ENCODE measurements around the gene PRLHR. TPM values are rescaled to one million over a fixed set of nuclear protein-coding genes. Genes with fewer than 3 reads are reported as not detected.

Gene PRLHR
- polyA plus RNA-seq, 3 donors: not detected

DNA sequence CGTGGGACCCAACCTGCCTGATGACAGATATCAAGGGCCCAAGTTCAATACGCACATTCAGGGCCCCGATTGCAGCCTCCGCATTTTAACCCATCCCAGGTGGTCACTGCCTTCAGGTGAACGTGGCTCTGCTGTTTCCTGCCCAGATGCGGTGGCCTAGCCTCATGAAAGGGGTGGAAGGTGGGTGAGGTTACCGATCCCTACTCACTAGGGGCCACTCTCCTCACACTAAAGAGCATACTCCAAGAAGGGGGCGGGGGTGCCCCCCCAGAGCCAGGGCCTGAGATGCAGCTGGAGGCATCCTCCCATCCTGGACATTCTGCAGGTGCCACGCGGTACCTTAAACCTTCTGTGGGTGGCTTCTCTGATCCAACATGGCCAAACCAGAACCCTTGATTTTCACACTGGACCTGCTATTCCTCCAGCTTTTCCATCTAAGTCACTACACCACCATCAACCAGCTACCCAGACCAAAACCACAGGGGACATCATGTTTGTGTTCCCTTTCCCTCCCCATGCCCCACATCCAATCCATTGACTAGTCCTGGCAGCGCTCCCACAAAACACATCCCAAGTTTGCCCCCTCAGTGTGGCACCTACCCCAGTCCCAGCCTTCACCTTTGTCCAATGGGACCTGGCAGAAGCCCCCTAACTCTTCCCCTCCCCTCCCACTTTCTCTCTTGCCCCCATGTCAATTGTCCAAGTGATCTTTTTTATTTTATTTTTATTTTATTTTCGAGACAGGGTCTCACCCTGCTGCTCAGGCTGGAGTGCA is 30.0 kb downstream of the PRLHR start:
- Histone ChIP-seq H3K9me3 (replicated peaks in 1 of 2; ENCODE audit: control insufficient read depth in 1 of 2, insufficient read depth in 1 of 2, low read length in 2 of 2) (peaks cover 0 to 5% of the 10 kb centered on the region in 2 donors), H2AFZ (ENCODE audit: insufficient read depth, low read depth, low read length, poor library complexity, severe bottlenecking) (no peak overlapping the region), H3K4me3 (replicated peaks in 1 of 3; ENCODE audit: low read depth in 2 of 3, low read length in 3 of 3) (no peak overlapping the region), H3K4me2 (replicated peaks; ENCODE audit: extremely low read depth, low read length, poor library complexity, severe bottlenecking) (no peak overlapping the region), H3K9ac (ENCODE audit: insufficient read depth, low read length, poor library complexity, severe bottlenecking) (no peak overlapping the region), H3K4me1 (ENCODE audit: control insufficient read depth in 1 of 2, insufficient read depth in 2 of 2, low read length in 2 of 2) (peaks cover 15 to 20% of the 10 kb centered on the region in 2 donors), H4K20me1 (ENCODE audit: insufficient read depth, low read length) (no peaks in the 10 kb centered on the region), H3K27me3 (ENCODE audit: control insufficient read depth in 2 of 2, insufficient read depth in 2 of 2, low read length in 2 of 2) (no peaks in the 10 kb centered on the region), H3K27ac (ENCODE audit: low read depth in 1 of 2, low read length in 2 of 2) (no peak overlapping the region), H3K79me2 (ENCODE audit: insufficient read depth, low read length) (no peaks in the 10 kb centered on the region), H3K36me3 (replicated peaks in 1 of 2; ENCODE audit: control insufficient read depth in 1 of 2, insufficient read depth in 2 of 2, low read length in 2 of 2) (no peaks in the 10 kb centered on the region)
- Mint-ChIP-seq H3K4me1 (peaks cover 17% of the 10 kb centered on the region), H3K27ac (no peak overlapping the region), H3K27me3 (ENCODE audit: low read depth in 3 of 3) (peaks cover 1 to 6% (median 5%) of the 10 kb centered on the region in 3 donors), H3K4me3 (no peak overlapping the region), H3K9me3 (peaks cover 0 to 10% (median 7%) of the 10 kb centered on the region in 7 donors), H3K36me3 (no peaks in the 10 kb centered on the region)
- TF ChIP-seq, protein P1, sequence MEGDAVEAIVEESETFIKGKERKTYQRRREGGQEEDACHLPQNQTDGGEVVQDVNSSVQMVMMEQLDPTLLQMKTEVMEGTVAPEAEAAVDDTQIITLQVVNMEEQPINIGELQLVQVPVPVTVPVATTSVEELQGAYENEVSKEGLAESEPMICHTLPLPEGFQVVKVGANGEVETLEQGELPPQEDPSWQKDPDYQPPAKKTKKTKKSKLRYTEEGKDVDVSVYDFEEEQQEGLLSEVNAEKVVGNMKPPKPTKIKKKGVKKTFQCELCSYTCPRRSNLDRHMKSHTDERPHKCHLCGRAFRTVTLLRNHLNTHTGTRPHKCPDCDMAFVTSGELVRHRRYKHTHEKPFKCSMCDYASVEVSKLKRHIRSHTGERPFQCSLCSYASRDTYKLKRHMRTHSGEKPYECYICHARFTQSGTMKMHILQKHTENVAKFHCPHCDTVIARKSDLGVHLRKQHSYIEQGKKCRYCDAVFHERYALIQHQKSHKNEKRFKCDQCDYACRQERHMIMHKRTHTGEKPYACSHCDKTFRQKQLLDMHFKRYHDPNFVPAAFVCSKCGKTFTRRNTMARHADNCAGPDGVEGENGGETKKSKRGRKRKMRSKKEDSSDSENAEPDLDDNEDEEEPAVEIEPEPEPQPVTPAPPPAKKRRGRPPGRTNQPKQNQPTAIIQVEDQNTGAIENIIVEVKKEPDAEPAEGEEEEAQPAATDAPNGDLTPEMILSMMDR (IDR thresholded peaks at IDR 0.05): no peak
- intact Hi-C loops (cut with micrococcal nuclease): loop anchor here (10.0 kb wide), 1 partner anchor 159 kb away; no protein-coding TSS in a partner anchor
- DNase-seq: no peak
- WGBS (ENCODE audit: insufficient coverage): 92% methylated on average over 5 of the region's 12 CpGs

DNA sequence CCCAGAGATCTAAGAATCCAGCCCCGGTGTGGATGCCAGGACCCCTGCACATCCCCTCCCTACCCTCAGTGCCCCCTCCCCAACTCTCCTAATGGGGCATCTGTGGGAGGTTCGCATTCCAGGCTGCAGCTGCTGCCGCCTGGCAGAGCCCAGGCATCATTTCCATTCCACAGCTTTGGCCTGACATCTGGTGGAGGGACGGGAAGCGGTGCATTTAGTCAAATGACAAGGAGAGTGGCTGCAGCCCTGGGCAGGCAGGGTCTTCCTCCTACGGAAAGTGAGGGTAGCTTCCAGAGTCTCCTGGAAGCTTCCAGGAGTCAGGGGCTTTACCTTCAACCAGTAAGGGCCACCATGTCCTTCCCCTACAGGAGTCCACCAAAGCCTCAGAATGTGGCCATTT is 30.8 kb downstream of the PRLHR start:
- no peak overlapping the region for H3K9ac ChIP-seq (ENCODE audit: insufficient read depth, low read length, poor library complexity, severe bottlenecking)
- intact Hi-C loops (cut with micrococcal nuclease): loop anchor here (10.0 kb wide), 1 partner anchor 160 kb away; no protein-coding TSS in a partner anchor

More for the DNA sequence above, 30.8 kb downstream of the PRLHR start:
- Mint-ChIP-seq H3K27ac (no peak overlapping the region), H3K4me1 (peaks cover 17% of the 10 kb centered on the region), H3K9me3 (peaks cover 3 to 10% (median 7%) of the 10 kb centered on the region in 7 donors), H3K4me3 (no peak overlapping the region), H3K27me3 (ENCODE audit: low read depth in 3 of 3) (peaks cover 1 to 5% (median 4%) of the 10 kb centered on the region in 3 donors), H3K36me3 (no peaks in the 10 kb centered on the region)
- Histone ChIP-seq H3K79me2 (ENCODE audit: insufficient read depth, low read length) (no peaks in the 10 kb centered on the region), H3K36me3 (replicated peaks in 1 of 2; ENCODE audit: control insufficient read depth in 1 of 2, insufficient read depth in 2 of 2, low read length in 2 of 2) (no peaks in the 10 kb centered on the region), H3K4me3 (replicated peaks in 1 of 3; ENCODE audit: low read depth in 2 of 3, low read length in 3 of 3) (no peak overlapping the region), H3K9me3 (replicated peaks in 1 of 2; ENCODE audit: control insufficient read depth in 1 of 2, insufficient read depth in 1 of 2, low read length in 2 of 2) (peaks cover 0 to 6% of the 10 kb centered on the region in 2 donors), H3K27me3 (ENCODE audit: control insufficient read depth in 2 of 2, insufficient read depth in 2 of 2, low read length in 2 of 2) (no peaks in the 10 kb centered on the region), H3K4me1 (ENCODE audit: control insufficient read depth in 1 of 2, insufficient read depth in 2 of 2, low read length in 2 of 2) (peaks cover 15 to 20% of the 10 kb centered on the region in 2 donors), H3K4me2 (replicated peaks; ENCODE audit: extremely low read depth, low read length, poor library complexity, severe bottlenecking) (no peak overlapping the region), H2AFZ (ENCODE audit: insufficient read depth, low read depth, low read length, poor library complexity, severe bottlenecking) (no peak overlapping the region), H4K20me1 (ENCODE audit: insufficient read depth, low read length) (no peaks in the 10 kb centered on the region), H3K27ac (ENCODE audit: low read depth in 1 of 2, low read length in 2 of 2) (no peak overlapping the region)
- TF ChIP-seq, protein P1 (IDR thresholded peaks at IDR 0.05): no peak
- WGBS (ENCODE audit: insufficient coverage): 77% methylated on average over 5 of the region's 6 CpGs
- no peak for DNase-seq
